Calu3 (cell line): ENCODE results near the gene NLE1. TPM values are rescaled to one million over a fixed set of nuclear protein-coding genes. Genes with fewer than 3 reads are reported as not detected.

Source experiments
- BruUV-seq: library from RNA; stranded (reverse); fragments of 400-500 nt; replicated peaks from 2 replicates; lab custom pipeline; 2021; lab: Mats Ljungman, UMichigan
- CTCF ChIA-PET: fragments of 300-600 bp; sonication (Branson Sonifier 250); formaldehyde crosslinking; loops from one replicate; lab custom pipeline; 2022; ENCODE audit warnings: antibody characterized with exemption; lab: Charles Lee
- DNase-seq: peaks from one replicate; pipeline ENCODE4 v3.0.0; 2022
- H3K27ac Mint-ChIP-seq: one replicate; pipeline ENCODE4 v1.8.0; 2022; ENCODE audit warnings: mixed read lengths; ENCODE audit not compliant: unreplicated experiment
- H3K27me3 Mint-ChIP-seq: one replicate; pipeline ENCODE4 v1.8.0; 2022; ENCODE audit warnings: mixed read lengths; ENCODE audit not compliant: unreplicated experiment
- H3K36me3 Mint-ChIP-seq: one replicate; pipeline ENCODE4 v1.8.0; 2022; ENCODE audit warnings: mild to moderate bottlenecking, moderate library complexity, mixed read lengths; ENCODE audit not compliant: insufficient read depth, unreplicated experiment
- H3K4me1 Mint-ChIP-seq: one replicate; pipeline ENCODE4 v1.8.0; 2022; ENCODE audit warnings: mild to moderate bottlenecking, low read depth, mixed read lengths; ENCODE audit not compliant: unreplicated experiment
- H3K4me3 Mint-ChIP-seq: one replicate; pipeline ENCODE4 v1.8.0; 2022; ENCODE audit warnings: mild to moderate bottlenecking, low read depth, moderate library complexity, mixed read lengths; ENCODE audit not compliant: unreplicated experiment
- H3K9me3 Mint-ChIP-seq: one replicate; pipeline ENCODE4 v1.8.0; 2022; ENCODE audit warnings: low read depth, mixed read lengths; ENCODE audit not compliant: unreplicated experiment
- CTCF ChIP-seq: fragments of 200-600 bp; IDR thresholded peaks from one replicate; pipeline ENCODE4 v1.8.0; 2022; ENCODE audit warnings: antibody characterized with exemption; ENCODE audit not compliant: unreplicated experiment
- intact Hi-C: fragments of 100-400 bp; cut with micrococcal nuclease; formaldehyde crosslinking; loops from one replicate; pipeline ENCODE4 v1.10.0; 2022; ENCODE audit not compliant: unreplicated experiment
- total RNA-seq: library from RNA; stranded (reverse); gene quantifications from 2 replicates; pipeline ENCODE4 v1.2.3, GENCODE V29; 2022

Gene NLE1
- total RNA-seq, 1 experiment from 2014 or later, result 30.0 TPM

DNA sequence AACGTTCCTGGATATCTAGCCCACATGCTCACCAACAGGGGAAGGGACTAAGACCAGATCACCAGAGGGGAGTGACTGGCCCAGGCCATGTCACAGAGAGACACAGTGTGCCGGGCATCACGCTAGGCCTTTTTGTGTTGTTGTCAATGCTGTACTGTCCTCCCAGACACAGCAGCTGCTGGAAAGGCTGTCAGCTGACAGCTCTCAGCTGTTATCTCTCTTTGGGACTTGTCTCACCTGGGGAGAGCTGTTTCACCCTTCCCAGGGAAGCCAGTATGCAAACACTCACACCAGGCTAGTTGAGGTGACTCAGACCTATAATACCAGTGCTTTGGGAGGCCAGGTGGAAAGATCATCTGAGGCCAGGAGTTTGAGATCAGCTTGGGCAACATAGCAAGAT, 24.9 kb upstream of the NLE1 start:
- Mint-ChIP-seq H3K4me1 (peaks cover 3% of the 10 kb centered on the region), H3K27ac (no peak overlapping the region), H3K36me3 (no peaks in the 10 kb centered on the region), H3K4me3 (no peak overlapping the region), H3K9me3 (no peaks in the 10 kb centered on the region), H3K27me3 (peaks cover 27% of the 10 kb centered on the region)
- TF ChIP-seq CTCF, result no peak
- no peak for DNase-seq
- BruUV-seq, result no TSS peak
- intact Hi-C loops, result no loop called here
- CTCF ChIA-PET, result interaction anchor here (0.6 to 1.6 kb wide), 4 partner anchors 12 to 409 kb away, joined by 3 to 4 read pairs (median 3); no protein-coding TSS in a partner anchor

GRCh38 chr17:35166526-35166925, 24.4 kb upstream of the NLE1 start:
- BruUV-seq, result no TSS peak
- CTCF ChIA-PET, result interaction anchor here (1.1 to 1.6 kb wide), 2 partner anchors 11 to 410 kb away, joined by 3 to 4 read pairs; no protein-coding TSS in a partner anchor
- H3K9me3 Mint-ChIP-seq, result no peaks in the 10 kb centered on the region
- intact Hi-C loops, result no loop called here
- H3K4me3 Mint-ChIP-seq, result no peak overlapping the region
- peaks cover 6% of the 10 kb centered on the region for H3K4me1 Mint-ChIP-seq
- H3K36me3 Mint-ChIP-seq, result no peaks in the 10 kb centered on the region
- no peak for TF ChIP-seq CTCF
- DNase-seq, result no peak
- peaks cover 32% of the 10 kb centered on the region for H3K27me3 Mint-ChIP-seq
- no peak overlapping the region for H3K27ac Mint-ChIP-seq

DNA sequence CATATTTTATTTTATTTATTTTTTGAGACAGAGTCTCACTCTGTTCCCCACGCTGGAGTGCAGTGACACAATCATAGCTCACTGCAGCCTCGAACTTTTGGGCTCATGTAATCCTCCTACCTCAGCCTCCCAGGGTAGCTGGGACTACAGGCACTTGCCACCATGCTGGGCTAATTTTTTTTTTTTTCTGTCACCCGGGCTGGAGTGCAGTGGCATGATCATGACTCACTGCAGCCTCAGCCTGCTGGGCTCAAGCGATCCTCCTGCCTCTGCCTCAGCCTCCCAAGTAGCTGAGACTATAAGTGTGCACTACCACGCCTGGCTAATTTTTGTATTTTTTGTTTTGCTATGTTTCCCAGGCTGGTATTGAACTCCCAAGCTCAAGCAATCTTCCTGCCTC, 22.6 kb upstream of the NLE1 start:
- no peak overlapping the region for H3K4me3 Mint-ChIP-seq
- H3K4me1 Mint-ChIP-seq, result peaks cover 6% of the 10 kb centered on the region
- no TSS peak for BruUV-seq
- peaks cover 44% of the 10 kb centered on the region for H3K27me3 Mint-ChIP-seq
- DNase-seq, result no peak
- no peak for TF ChIP-seq CTCF
- no peaks in the 10 kb centered on the region for H3K9me3 Mint-ChIP-seq
- no peak overlapping the region for H3K27ac Mint-ChIP-seq
- no peaks in the 10 kb centered on the region for H3K36me3 Mint-ChIP-seq
- intact Hi-C loops, result no loop called here
- CTCF ChIA-PET, result interaction anchor here (0.6 kb wide), 1 partner anchor 228 kb away, joined by 3 read pairs; no protein-coding TSS in a partner anchor

DNA sequence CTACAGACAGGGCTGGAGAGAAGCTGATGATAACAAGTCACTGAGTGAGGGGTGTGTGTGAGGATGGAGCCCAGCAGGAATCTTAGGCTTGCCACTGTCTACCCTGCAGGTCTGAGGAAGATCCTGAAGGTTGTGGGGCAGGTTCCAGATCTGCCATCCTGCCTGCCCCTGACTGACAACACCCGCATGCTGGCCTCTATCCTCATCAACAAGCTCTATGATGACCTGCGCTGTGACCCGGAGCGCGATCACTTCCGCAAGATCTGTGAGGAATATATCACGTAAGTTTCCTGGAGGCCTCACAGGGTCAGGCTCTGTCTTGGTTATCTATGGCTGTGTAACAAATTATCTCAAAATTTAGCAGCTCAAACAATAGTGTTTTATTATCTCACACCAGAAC, 21.8 kb upstream of the NLE1 start:
- peaks cover 50% of the 10 kb centered on the region for H3K27me3 Mint-ChIP-seq
- no peak overlapping the region for H3K27ac Mint-ChIP-seq
- TF ChIP-seq CTCF, result no peak
- H3K4me1 Mint-ChIP-seq, result peaks cover 6% of the 10 kb centered on the region
- intact Hi-C loops, result no loop called here
- no peaks in the 10 kb centered on the region for H3K36me3 Mint-ChIP-seq
- no TSS peak for BruUV-seq
- CTCF ChIA-PET, result no interaction called here
- DNase-seq, result no peak
- H3K9me3 Mint-ChIP-seq, result no peaks in the 10 kb centered on the region
- no peak overlapping the region for H3K4me3 Mint-ChIP-seq
